ENCODE measurements around the gene YDJC. TPM values are rescaled to one million over a fixed set of nuclear protein-coding genes. Genes with fewer than 3 reads are reported as not detected.

YDJC gene
- total and polyA plus RNA-seq, 9 of the 15 experiments (the other 6 are each of a cell fraction or from before 2014, with no cell fraction given): 13.5 to 871 (median 164) TPM

GRCh38 chr22:21652010-21652546 lies 22.3 kb upstream of the YDJC start (continued):
- no peak for TF ChIP-seq NFE2 (IDR thresholded peaks at IDR 0.05; ENCODE audit: low read depth)
- peak; percentile 43 for TF ChIP-seq ZFP36 (IDR thresholded peaks at IDR 0.05; ENCODE audit: low read depth, low read length, partially characterized antibody)
- TF ChIP-seq ZNF384 (IDR thresholded peaks at IDR 0.05; ENCODE audit: low read depth, low read length): peak; percentile 38
- TF ChIP-seq TBL1XR1 (IDR thresholded peaks at IDR 0.05; ENCODE audit: low read length in 2 of 2): peak; percentile 61 to 76; a peak in 3 of 4 replicates

DNA sequence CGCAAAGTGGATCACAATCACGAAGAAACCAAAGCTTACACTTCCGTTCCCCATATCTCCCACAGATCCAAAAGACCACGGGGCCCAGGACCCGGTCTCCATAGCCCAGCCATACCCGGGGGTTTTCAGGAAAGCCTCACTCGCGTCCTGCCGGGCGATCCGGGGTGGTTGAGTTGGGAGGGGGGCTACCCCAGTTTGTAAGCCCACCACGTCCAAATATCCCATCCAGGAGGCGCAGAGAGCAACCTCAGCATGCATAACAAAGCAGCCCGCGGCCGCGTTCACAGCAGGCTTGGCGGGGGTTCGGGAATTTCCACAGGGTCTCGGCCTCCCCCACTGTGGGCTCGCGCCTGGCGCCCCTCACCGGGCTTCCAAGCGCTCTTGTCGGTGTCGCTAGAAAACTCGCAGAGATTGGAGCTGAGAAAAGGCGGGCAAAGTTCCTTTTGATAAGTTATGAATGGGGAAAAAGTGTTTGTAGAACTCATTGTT lies 21.7 kb upstream of the YDJC start:
- H3K79me2 ChIP-seq (ENCODE audit: control insufficient read depth, insufficient read depth, low read length): peaks cover 22% of the 10 kb centered on the region
- under 1% methylated on average over 29 of the region's 29 CpGs for WGBS (ENCODE audit: insufficient coverage, low coverage, missing lambda C conversion rate)
- BruUV-seq (replicated peaks): TSS peak; percentile 88
- intact Hi-C loops (cut with micrococcal nuclease): loop anchor here (1.0 to 10.0 kb wide), 4 partner anchors 8 to 797 kb away; partner anchors contain the start of genes CCDC116, PI4KA, PPIL2 and SNAP29
- peak overlapping the region; percentile 75 to 91 for H3K9ac ChIP-seq (ENCODE audit: insufficient read depth in 1 of 2, low read depth in 2 of 2, low read length in 2 of 2)
- DNase-seq (ENCODE audit: extremely low read depth in 1 of 4, low spot score in 3 of 4): peak in 1 of 4 experiments; percentile 89
- peak overlapping the region; percentile 81 for H2AFZ ChIP-seq (ENCODE audit: low read depth, low read length)
- no peak for FAIRE-seq
- ChIA-PET CTCF (ENCODE audit: low intra/inter-chr PET ratio) (interaction anchor here (0.6 to 1.2 kb wide), 4 partner anchors 14 to 1033 kb away, joined by 3 to 5 read pairs (median 3); partner anchors contain the start of genes PPIL2 and YDJC), POLR2A (interaction anchor here (0.6 to 75.5 kb wide), 13 partner anchors 8 to 701 kb away, joined by 3 to 4622 read pairs (median 4); partner anchors contain the start of genes CCDC116, PPIL2, SDF2L1 and YDJC)
- H3K27me3 ChIP-seq (ENCODE audit: control insufficient read depth in 2 of 2, insufficient read depth in 2 of 2, low read length in 2 of 2): no peaks in the 10 kb centered on the region
- H3K9me3 ChIP-seq (replicated peaks; ENCODE audit: control insufficient read depth, insufficient read depth, low read depth, low read length): no peaks in the 10 kb centered on the region
- H3K4me1 ChIP-seq (replicated peaks in 1 of 2; ENCODE audit: control insufficient read depth in 2 of 2, insufficient read depth in 2 of 2, low read length in 2 of 2): peaks cover 30 to 40% of the 10 kb centered on the region in 2 experiments
- peak overlapping the region; percentile 85 for H3K4me2 ChIP-seq (ENCODE audit: insufficient read depth, low read length)
- H3K36me3 ChIP-seq (ENCODE audit: control insufficient read depth, insufficient read depth, low read length): peaks cover 55% of the 10 kb centered on the region
- H3K9me1 ChIP-seq (ENCODE audit: control insufficient read depth, insufficient read depth, low read length): peaks cover 13% of the 10 kb centered on the region
- H3K4me3 ChIP-seq: peak overlapping the region; percentile 47
- H3K27ac ChIP-seq (ENCODE audit: extremely low read depth, low read depth, low read length): peak overlapping the region; percentile 69
- in situ Hi-C loops (cut with MboI): loop anchor here (25.0 kb wide), 1 partner anchor 1314 kb away; no protein-coding TSS in a partner anchor
- H4K20me1 ChIP-seq (replicated peaks; ENCODE audit: control insufficient read depth, insufficient read depth, low read length): peaks cover 13% of the 10 kb centered on the region
- peak; percentile 40 for ATAC-seq
- 0 out of 2 replicates have a peak, but pooled peaks have one; percentile 1 for TF ChIP-seq JUND (IDR thresholded peaks at IDR 0.05; ENCODE audit: borderline replicate concordance, low read depth, low read length)
- TF ChIP-seq JUND (tag; IDR thresholded peaks at IDR 0.05; ENCODE audit: borderline replicate concordance, low read depth, low read length): no peak
- TF ChIP-seq, protein P1, sequence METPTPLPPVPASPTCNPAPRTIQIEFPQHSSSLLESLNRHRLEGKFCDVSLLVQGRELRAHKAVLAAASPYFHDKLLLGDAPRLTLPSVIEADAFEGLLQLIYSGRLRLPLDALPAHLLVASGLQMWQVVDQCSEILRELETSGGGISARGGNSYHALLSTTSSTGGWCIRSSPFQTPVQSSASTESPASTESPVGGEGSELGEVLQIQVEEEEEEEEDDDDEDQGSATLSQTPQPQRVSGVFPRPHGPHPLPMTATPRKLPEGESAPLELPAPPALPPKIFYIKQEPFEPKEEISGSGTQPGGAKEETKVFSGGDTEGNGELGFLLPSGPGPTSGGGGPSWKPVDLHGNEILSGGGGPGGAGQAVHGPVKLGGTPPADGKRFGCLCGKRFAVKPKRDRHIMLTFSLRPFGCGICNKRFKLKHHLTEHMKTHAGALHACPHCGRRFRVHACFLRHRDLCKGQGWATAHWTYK (CRISPR knock-in tag; IDR thresholded peaks at IDR 0.05): no peak
- TF ChIP-seq ZFP36 (IDR thresholded peaks at IDR 0.05; ENCODE audit: low read depth, low read length, partially characterized antibody): peak; percentile 3
- TF ChIP-seq POU5F1 (IDR thresholded peaks at IDR 0.05; ENCODE audit: borderline replicate concordance, low read depth, low read length, partially characterized antibody): peak; percentile 17
- TF ChIP-seq, protein P2, sequence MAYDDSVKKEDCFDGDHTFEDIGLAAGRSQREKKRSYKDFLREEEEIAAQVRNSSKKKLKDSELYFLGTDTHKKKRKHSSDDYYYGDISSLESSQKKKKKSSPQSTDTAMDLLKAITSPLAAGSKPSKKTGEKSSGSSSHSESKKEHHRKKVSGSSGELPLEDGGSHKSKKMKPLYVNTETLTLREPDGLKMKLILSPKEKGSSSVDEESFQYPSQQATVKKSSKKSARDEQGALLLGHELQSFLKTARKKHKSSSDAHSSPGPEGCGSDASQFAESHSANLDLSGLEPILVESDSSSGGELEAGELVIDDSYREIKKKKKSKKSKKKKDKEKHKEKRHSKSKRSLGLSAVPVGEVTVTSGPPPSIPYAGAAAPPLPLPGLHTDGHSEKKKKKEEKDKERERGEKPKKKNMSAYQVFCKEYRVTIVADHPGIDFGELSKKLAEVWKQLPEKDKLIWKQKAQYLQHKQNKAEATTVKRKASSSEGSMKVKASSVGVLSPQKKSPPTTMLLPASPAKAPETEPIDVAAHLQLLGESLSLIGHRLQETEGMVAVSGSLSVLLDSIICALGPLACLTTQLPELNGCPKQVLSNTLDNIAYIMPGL (CRISPR knock-in tag; IDR thresholded peaks at IDR 0.05): peak; percentile 75; the same call in 1 of the 2 replicates
- peak; percentile 51 to 80 for TF ChIP-seq TBL1XR1 (IDR thresholded peaks at IDR 0.05; ENCODE audit: low read length in 2 of 2)
- TF ChIP-seq ZBTB1 (CRISPR knock-in tag; IDR thresholded peaks at IDR 0.05; ENCODE audit: borderline replicate concordance, low read depth): no peak
- TF ChIP-seq, protein P3, sequence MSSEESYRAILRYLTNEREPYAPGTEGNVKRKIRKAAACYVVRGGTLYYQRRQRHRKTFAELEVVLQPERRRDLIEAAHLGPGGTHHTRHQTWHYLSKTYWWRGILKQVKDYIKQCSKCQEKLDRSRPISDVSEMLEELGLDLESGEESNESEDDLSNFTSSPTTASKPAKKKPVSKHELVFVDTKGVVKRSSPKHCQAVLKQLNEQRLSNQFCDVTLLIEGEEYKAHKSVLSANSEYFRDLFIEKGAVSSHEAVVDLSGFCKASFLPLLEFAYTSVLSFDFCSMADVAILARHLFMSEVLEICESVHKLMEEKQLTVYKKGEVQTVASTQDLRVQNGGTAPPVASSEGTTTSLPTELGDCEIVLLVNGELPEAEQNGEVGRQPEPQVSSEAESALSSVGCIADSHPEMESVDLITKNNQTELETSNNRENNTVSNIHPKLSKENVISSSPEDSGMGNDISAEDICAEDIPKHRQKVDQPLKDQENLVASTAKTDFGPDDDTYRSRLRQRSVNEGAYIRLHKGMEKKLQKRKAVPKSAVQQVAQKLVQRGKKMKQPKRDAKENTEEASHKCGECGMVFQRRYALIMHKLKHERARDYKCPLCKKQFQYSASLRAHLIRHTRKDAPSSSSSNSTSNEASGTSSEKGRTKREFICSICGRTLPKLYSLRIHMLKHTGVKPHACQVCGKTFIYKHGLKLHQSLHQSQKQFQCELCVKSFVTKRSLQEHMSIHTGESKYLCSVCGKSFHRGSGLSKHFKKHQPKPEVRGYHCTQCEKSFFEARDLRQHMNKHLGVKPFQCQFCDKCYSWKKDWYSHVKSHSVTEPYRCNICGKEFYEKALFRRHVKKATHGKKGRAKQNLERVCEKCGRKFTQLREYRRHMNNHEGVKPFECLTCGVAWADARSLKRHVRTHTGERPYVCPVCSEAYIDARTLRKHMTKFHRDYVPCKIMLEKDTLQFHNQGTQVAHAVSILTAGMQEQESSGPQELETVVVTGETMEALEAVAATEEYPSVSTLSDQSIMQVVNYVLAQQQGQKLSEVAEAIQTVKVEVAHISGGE (CRISPR knock-in tag; IDR thresholded peaks at IDR 0.05): no peak

Data from K562 (cell line).